GM23338 (cell line): ENCODE measurements around the gene ZNF20.

Experiments used
- CREB1 ChIP-seq: fragments of 250-450 bp; sonication (Bioruptor Pico); IDR thresholded peaks from 2 replicates; pipeline ENCODE4 v1.5.0; 2020; ENCODE audit warnings: low read depth, mild to moderate bottlenecking, moderate library complexity
- CTCF ChIP-seq, 2 experiments: fragments of 200-600 bp in 1 of 2; sonication (generic) in 1 of 2; conservative IDR thresholded peaks; 2 replicates each; pipeline versions ENCODE4 v1.5.1 to v1.6.1; 2016 to 2017; ENCODE audit warnings: antibody characterized with exemption in 2 of 2, low read depth in 2 of 2, mild to moderate bottlenecking in 2 of 2, moderate library complexity in 1 of 2
- EZH2 ChIP-seq: fragments of 200-600 bp; sonication (generic); IDR thresholded peaks from one replicate; pipeline ENCODE4 v1.8.0; 2017; ENCODE audit warnings: antibody characterized with exemption, mild to moderate bottlenecking, low read depth; ENCODE audit not compliant: unreplicated experiment
- JUNB ChIP-seq: IDR thresholded peaks from one replicate; pipeline ENCODE4 v1.6.1; 2016; ENCODE audit warnings: antibody characterized with exemption; ENCODE audit not compliant: unreplicated experiment
- POLR2AphosphoS5 ChIP-seq: IDR thresholded peaks from 2 replicates; pipeline ENCODE4 v1.6.1; 2016; ENCODE audit warnings: antibody characterized with exemption, low read depth
- REST ChIP-seq: IDR thresholded peaks from one replicate; pipeline ENCODE4 v1.6.1; 2018; ENCODE audit warnings: antibody characterized with exemption; ENCODE audit not compliant: unreplicated experiment
- STAT1 ChIP-seq: IDR thresholded peaks from one replicate; pipeline ENCODE4 v1.6.1; 2016; ENCODE audit warnings: antibody characterized with exemption; ENCODE audit not compliant: unreplicated experiment

GRCh38 chr19:12098040-12098439 lies 42.1 kb downstream of the ZNF20 start:
- TF ChIP-seq CTCF (conservative IDR thresholded peaks at IDR 0.05; ENCODE audit: low read depth in 2 of 2) = no peak
- TF ChIP-seq REST = no peak
- no peak for TF ChIP-seq POLR2AphosphoS5
- no peak for TF ChIP-seq STAT1
- TF ChIP-seq JUNB = no peak
- TF ChIP-seq CREB1 (CRISPR knock-in tag) = no peak
- no peak for TF ChIP-seq EZH2
